Colonic mucosa (tissue), 4 donors: ENCODE data around the gene NXF2B. TPM values are rescaled to one million over a fixed set of nuclear protein-coding genes. Genes with fewer than 3 reads are reported as not detected.

Experiments
- DNase-seq: peaks from one replicate; pipeline ENCODE4 v3.0.0-alpha.2; 2020
- H3K27ac ChIP-seq: fragments of 200-600 bp; one replicate; pipeline ENCODE4 v1.8.0; 2021
- H3K27me3 ChIP-seq: fragments of 200-600 bp; one replicate; pipeline ENCODE4 v1.8.0; 2021
- H3K36me3 ChIP-seq: fragments of 200-600 bp; one replicate; pipeline ENCODE4 v1.8.0; 2021
- H3K4me1 ChIP-seq: fragments of 200-600 bp; one replicate; pipeline ENCODE4 v1.8.0; 2021; ENCODE audit warnings: mild to moderate bottlenecking
- H3K4me3 ChIP-seq: fragments of 200-600 bp; one replicate; pipeline ENCODE4 v1.8.0; 2021
- H3K9ac ChIP-seq, 2 donors: one replicate each; pipeline ENCODE4 v1.7.0; 2013; ENCODE audit warnings: control low read depth in 2 of 2, low read depth in 2 of 2, low read length in 2 of 2
- H3K9me3 ChIP-seq: fragments of 200-600 bp; one replicate; pipeline ENCODE4 v1.8.0; 2021
- intact Hi-C: fragments of 100-400 bp; cut with DNase I; formaldehyde crosslinking; loops from one replicate; pipeline ENCODE4 v1.14.1; 2022
- total RNA-seq, 2 donors: library from RNA; stranded (reverse); fragmentation: NEBNext Ultra II Directional in 1 of 2; extraction: Animal tissue kit (Norgen Biotek cat#: 25700) in 1 of 2; gene quantifications; one replicate each; pipeline ENCODE4 v1.2.1, GENCODE V29; 2021
- TF ChIP-seq, protein P1 (sequence below): fragments of 200-600 bp; IDR thresholded peaks from one replicate; pipeline ENCODE4 v1.8.0; 2022; ENCODE audit warnings: antibody characterized with exemption, mild to moderate bottlenecking
- donor health status: healthy.
- donor health status: DM: no; HTN: no; CAD: no.
- donor health status: DM: no; HTN: no; CAD: no.

NXF2B gene
- total RNA-seq, 2 donors from 2014 or later, result not detected

DNA sequence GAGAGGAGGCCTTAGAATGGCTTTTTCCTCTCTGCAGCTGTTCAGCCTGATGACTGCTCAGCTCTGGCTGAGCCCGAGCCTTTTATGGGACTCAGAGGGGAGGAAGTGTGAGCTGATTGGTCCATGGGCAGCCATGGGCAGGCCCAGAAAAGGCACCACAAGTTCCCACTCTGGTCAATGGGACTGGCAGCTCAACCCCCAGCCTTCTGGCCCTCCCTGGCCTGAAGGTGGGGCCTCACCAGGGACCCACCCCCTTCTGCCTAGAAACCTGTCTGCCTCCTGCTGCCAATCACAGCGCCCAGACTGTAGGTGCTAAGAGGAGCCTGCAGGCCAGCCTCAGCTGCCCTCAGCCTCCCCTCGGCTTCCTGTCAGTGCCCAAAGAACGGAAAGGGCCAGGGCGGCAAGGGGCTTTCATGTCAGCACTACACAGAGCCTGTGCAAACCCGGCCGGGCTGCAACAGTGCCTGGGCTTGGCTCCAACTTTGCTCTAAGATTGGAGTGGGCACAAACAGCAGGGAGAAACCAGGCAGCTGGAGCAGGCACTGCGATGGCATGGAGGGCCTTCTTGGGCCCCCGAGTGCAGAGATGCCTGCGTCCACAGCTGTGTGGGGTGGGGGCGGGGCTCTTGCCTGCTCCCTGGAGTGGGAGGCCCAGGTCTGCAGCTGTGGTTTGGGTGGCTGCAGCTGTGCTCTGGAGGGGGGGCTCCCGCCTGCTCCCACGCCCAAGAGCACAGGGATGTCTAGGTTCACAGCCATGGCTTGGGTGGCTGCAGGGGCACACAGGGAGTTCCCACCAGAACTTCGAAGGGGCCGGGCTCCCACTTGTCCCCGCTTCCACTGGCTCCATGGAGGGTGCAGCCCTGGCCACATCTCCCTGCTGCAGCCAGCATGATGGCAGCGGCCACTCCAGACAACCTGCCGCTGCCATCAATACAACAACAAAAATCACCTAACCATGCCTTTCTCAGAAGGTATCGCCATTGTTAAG is 100.2 kb downstream of the NXF2B start:
- H3K4me1 ChIP-seq, result no peaks in the 10 kb centered on the region
- intact Hi-C loops, result no loop called here
- TF ChIP-seq, protein P1, sequence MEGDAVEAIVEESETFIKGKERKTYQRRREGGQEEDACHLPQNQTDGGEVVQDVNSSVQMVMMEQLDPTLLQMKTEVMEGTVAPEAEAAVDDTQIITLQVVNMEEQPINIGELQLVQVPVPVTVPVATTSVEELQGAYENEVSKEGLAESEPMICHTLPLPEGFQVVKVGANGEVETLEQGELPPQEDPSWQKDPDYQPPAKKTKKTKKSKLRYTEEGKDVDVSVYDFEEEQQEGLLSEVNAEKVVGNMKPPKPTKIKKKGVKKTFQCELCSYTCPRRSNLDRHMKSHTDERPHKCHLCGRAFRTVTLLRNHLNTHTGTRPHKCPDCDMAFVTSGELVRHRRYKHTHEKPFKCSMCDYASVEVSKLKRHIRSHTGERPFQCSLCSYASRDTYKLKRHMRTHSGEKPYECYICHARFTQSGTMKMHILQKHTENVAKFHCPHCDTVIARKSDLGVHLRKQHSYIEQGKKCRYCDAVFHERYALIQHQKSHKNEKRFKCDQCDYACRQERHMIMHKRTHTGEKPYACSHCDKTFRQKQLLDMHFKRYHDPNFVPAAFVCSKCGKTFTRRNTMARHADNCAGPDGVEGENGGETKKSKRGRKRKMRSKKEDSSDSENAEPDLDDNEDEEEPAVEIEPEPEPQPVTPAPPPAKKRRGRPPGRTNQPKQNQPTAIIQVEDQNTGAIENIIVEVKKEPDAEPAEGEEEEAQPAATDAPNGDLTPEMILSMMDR, result no peak
- no peak for DNase-seq
- H3K9me3 ChIP-seq, result no peaks in the 10 kb centered on the region
- H3K9ac ChIP-seq, result no peak overlapping the region
- H3K4me3 ChIP-seq, result no peak overlapping the region
- no peaks in the 10 kb centered on the region for H3K36me3 ChIP-seq
- H3K27ac ChIP-seq, result no peak overlapping the region
- no peaks in the 10 kb centered on the region for H3K27me3 ChIP-seq

DNA sequence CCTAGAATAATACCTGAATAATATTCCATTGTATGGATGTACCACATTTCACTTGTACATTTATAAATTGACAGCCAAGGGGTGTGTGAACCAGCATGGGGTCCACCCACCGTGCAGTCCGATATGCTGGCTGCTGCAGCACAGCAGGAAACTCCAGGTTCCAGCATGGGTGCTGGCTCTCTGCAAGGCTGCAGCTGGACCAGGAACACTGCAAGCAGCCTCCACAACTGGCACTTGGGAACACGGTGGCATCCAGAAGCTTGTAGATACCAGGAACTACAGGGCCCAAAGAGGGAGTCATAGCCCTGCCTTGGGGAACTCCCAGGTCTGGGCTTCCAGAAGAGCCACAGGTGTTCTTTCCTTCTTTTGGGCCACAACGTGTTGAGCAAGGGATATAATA is 101.6 kb downstream of the NXF2B start:
- no peak for DNase-seq
- Histone ChIP-seq H3K36me3 (no peaks in the 10 kb centered on the region), H3K27ac (no peak overlapping the region)

More for the DNA sequence above, 101.6 kb downstream of the NXF2B start:
- H3K9me3 ChIP-seq, result no peaks in the 10 kb centered on the region
- no peaks in the 10 kb centered on the region for H3K27me3 ChIP-seq
- TF ChIP-seq, protein P1, result no peak
- no peak overlapping the region for H3K9ac ChIP-seq
- no peak overlapping the region for H3K4me3 ChIP-seq
- H3K4me1 ChIP-seq, result no peaks in the 10 kb centered on the region
- intact Hi-C loops, result no loop called here

Other genes with a start within 250 kb of the NXF2B start
- not detected for gene TCP11X1, start 224.7 kb downstream of the NXF2B start, total RNA-seq
- not detected for gene NXF2, start 192.8 kb downstream of the NXF2B start, total RNA-seq
- gene TCP11X2, start 31.8 kb upstream of the NXF2B start, total RNA-seq, result not detected
- gene TMSB15A, start 76.7 kb upstream of the NXF2B start, total RNA-seq, result under 1 TPM in 1 of 2 donors, not detected in 1; 0.88 TPM
- gene ARMCX5, start 159.5 kb upstream of the NXF2B start, total RNA-seq, result 10 to 100 TPM; 10.5 to 15.3 TPM
- 1 to 10 TPM; 2.5 to 3.7 TPM for gene GPRASP1, start 211.5 kb upstream of the NXF2B start, total RNA-seq